ENCODE measurements around the gene RPTN.

The RPTN gene

DNA sequence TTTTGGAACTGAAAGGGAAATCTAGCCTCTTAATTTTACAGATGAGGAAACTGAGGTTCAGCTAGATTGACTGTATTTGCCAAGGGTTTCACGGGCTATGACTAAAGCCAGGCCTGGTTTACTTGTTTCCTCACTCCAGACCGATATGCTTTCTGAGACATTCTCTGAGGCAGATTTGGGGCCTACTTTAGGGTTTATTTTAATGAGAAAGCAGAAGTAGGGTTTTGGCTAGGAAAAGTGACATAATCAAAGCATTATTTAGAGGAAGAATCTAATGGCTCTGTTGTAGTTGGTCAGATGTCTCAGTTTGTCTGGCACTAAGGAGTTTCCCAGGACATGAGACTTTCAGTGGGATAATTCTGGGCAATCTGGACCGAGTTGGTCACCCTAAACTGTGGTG lies 1.5 kb upstream of the RPTN start:
- Histone ChIP-seq H3K36me3 (ENCODE audit: insufficient read depth, low read length) (no peaks in the 10 kb centered on the region), H3K79me2 (ENCODE audit: insufficient read depth, low read length) (no peaks in the 10 kb centered on the region), H3K4me2 (ENCODE audit: low read depth, low read length, poor library complexity, severe bottlenecking) (no peak overlapping the region), H3K9ac (ENCODE audit: low read depth, low read length, poor library complexity, severe bottlenecking) (no peak overlapping the region), H4K20me1 (ENCODE audit: insufficient read depth, low read length, poor library complexity, severe bottlenecking) (no peaks in the 10 kb centered on the region), H3K9me2 (replicated peaks; ENCODE audit: low read depth, low read length) (no peaks in the 10 kb centered on the region), H3K4me1 (ENCODE audit: insufficient read depth, low read length, poor library complexity, severe bottlenecking) (peaks cover 17% of the 10 kb centered on the region), H2AFZ (ENCODE audit: low read length) (no peak overlapping the region), H3K4me3 (ENCODE audit: low read length, poor library complexity, severe bottlenecking) (no peak overlapping the region), H3F3A (ENCODE audit: low read depth) (no peaks in the 10 kb centered on the region), H3K9me3 (ENCODE audit: insufficient read depth, low read depth, low read length) (no peaks in the 10 kb centered on the region), H3K27me3 (ENCODE audit: insufficient read depth, low read length, poor library complexity, severe bottlenecking) (no peaks in the 10 kb centered on the region)
- no peak for TF ChIP-seq CTCF (conservative IDR thresholded peaks at IDR 0.05; ENCODE audit: low read length)
- no peak for TF ChIP-seq EZH2phosphoT487 (IDR thresholded peaks at IDR 0.05; ENCODE audit: borderline replicate concordance)

GRCh38 chr1:152153996-152154395 lies 5.0 kb downstream of the RPTN start:
- Histone ChIP-seq H3K27me3 (ENCODE audit: insufficient read depth, low read length, poor library complexity, severe bottlenecking) (no peaks in the 10 kb centered on the region), H2AFZ (ENCODE audit: low read length) (no peak overlapping the region), H3K4me3 (ENCODE audit: low read length, poor library complexity, severe bottlenecking) (no peak overlapping the region), H3K79me2 (ENCODE audit: insufficient read depth, low read length) (no peaks in the 10 kb centered on the region), H3K9ac (ENCODE audit: low read depth, low read length, poor library complexity, severe bottlenecking) (no peak overlapping the region), H4K20me1 (ENCODE audit: insufficient read depth, low read length, poor library complexity, severe bottlenecking) (no peaks in the 10 kb centered on the region), H3K9me3 (ENCODE audit: insufficient read depth, low read depth, low read length) (no peaks in the 10 kb centered on the region), H3K4me2 (ENCODE audit: low read depth, low read length, poor library complexity, severe bottlenecking) (no peak overlapping the region), H3K36me3 (ENCODE audit: insufficient read depth, low read length) (no peaks in the 10 kb centered on the region), H3K4me1 (ENCODE audit: insufficient read depth, low read length, poor library complexity, severe bottlenecking) (peaks cover 21% of the 10 kb centered on the region), H3K9me2 (replicated peaks; ENCODE audit: low read depth, low read length) (no peaks in the 10 kb centered on the region), H3F3A (ENCODE audit: low read depth) (no peaks in the 10 kb centered on the region)
- no peak for TF ChIP-seq CTCF (conservative IDR thresholded peaks at IDR 0.05; ENCODE audit: low read length)
- TF ChIP-seq EZH2phosphoT487 (IDR thresholded peaks at IDR 0.05; ENCODE audit: borderline replicate concordance) = no peak

DNA sequence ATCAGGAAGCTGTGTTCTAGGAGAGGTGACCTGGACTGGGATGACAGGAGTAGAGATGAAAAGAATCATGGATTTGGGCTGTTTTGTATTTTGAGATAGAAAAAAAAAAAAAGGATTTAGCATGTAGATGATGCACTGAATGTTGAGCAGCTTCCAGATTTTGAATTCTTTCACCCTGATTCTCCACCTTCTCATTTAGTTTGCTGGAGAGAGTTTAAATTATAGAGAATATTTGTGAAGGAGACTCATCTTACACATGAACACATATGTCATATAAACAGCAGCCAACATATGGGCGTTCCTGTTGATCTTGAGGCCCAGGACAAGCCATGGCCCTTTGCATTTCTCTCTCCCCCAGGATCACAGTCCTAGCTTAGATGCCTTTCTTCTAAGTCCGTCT lies 7.4 kb downstream of the RPTN start:
- Histone ChIP-seq H3K4me2 (ENCODE audit: low read depth, low read length, poor library complexity, severe bottlenecking) (no peak overlapping the region), H4K20me1 (ENCODE audit: insufficient read depth, low read length, poor library complexity, severe bottlenecking) (no peaks in the 10 kb centered on the region), H3K79me2 (ENCODE audit: insufficient read depth, low read length) (no peaks in the 10 kb centered on the region), H3K4me1 (ENCODE audit: insufficient read depth, low read length, poor library complexity, severe bottlenecking) (peaks cover 11% of the 10 kb centered on the region), H3K9me2 (replicated peaks; ENCODE audit: low read depth, low read length) (no peaks in the 10 kb centered on the region), H3K36me3 (ENCODE audit: insufficient read depth, low read length) (no peaks in the 10 kb centered on the region), H3F3A (ENCODE audit: low read depth) (no peaks in the 10 kb centered on the region), H3K9me3 (ENCODE audit: insufficient read depth, low read depth, low read length) (peaks cover 11% of the 10 kb centered on the region; the same call in 1 of the 2 replicates), H3K4me3 (ENCODE audit: low read length, poor library complexity, severe bottlenecking) (no peak overlapping the region), H3K27me3 (ENCODE audit: insufficient read depth, low read length, poor library complexity, severe bottlenecking) (no peaks in the 10 kb centered on the region), H2AFZ (ENCODE audit: low read length) (no peak overlapping the region), H3K9ac (ENCODE audit: low read depth, low read length, poor library complexity, severe bottlenecking) (no peak overlapping the region)
- TF ChIP-seq EZH2phosphoT487 (IDR thresholded peaks at IDR 0.05; ENCODE audit: borderline replicate concordance) (no peak), CTCF (conservative IDR thresholded peaks at IDR 0.05; ENCODE audit: low read length) (no peak)
